Measurements from ENCODE around the gene LSM14A. TPM values are rescaled to one million over a fixed set of nuclear protein-coding genes. Genes with fewer than 3 reads are reported as not detected.

LSM14A gene
- total and polyA plus RNA-seq, 9 of the 15 experiments (the other 6 are each of a cell fraction or from before 2014, with no cell fraction given), result 19.5 to 150 (median 95.1) TPM

GRCh38 chr19:34254046-34254697 is 81.9 kb downstream of the LSM14A start, which contains the start of gene GARRE1 (continued):
- peak; percentile 77 for TF ChIP-seq ZBTB40 (IDR thresholded peaks at IDR 0.05)
- no peak for TF ChIP-seq ZBTB40 (CRISPR knock-in tag; IDR thresholded peaks at IDR 0.05)
- TF ChIP-seq THAP7 (CRISPR knock-in tag; IDR thresholded peaks at IDR 0.05), result no peak
- TF ChIP-seq NR4A1 (CRISPR knock-in tag; IDR thresholded peaks at IDR 0.05), result no peak
- TF ChIP-seq NR4A1 (tag; IDR thresholded peaks at IDR 0.05), result no peak
- TF ChIP-seq ELK1 (CRISPR knock-in tag; IDR thresholded peaks at IDR 0.05), result no peak
- peak; percentile 93 for TF ChIP-seq POLR2G (IDR thresholded peaks at IDR 0.05; ENCODE audit: low read depth, low read length)
- TF ChIP-seq GATA2 (CRISPR knock-in tag; IDR thresholded peaks at IDR 0.05), result no peak
- no peak for TF ChIP-seq ZC3H8 (IDR thresholded peaks at IDR 0.05)
- peak; percentile 16; the same call in 1 of the 2 replicates for TF ChIP-seq ZBTB9 (CRISPR knock-in tag; IDR thresholded peaks at IDR 0.05)
- TF ChIP-seq ZFX (CRISPR knock-in tag; IDR thresholded peaks at IDR 0.05), result peak; percentile 41; the same call in 1 of the 2 replicates
- no peak for TF ChIP-seq PHF21A (IDR thresholded peaks at IDR 0.05; ENCODE audit: borderline replicate concordance, low read depth)
- no peak for TF ChIP-seq HIVEP1 (CRISPR knock-in tag; IDR thresholded peaks at IDR 0.05)
- peak in 1 of 2 experiments; percentile 49; a peak in 1 of 4 replicates for TF ChIP-seq NONO (IDR thresholded peaks at IDR 0.05; ENCODE audit: low read depth in 2 of 2, low read length in 1 of 2)
- peak; percentile 60 for TF ChIP-seq ETV1 (tag; conservative IDR thresholded peaks at IDR 0.05; ENCODE audit: low read depth)
- TF ChIP-seq DPF2 (IDR thresholded peaks at IDR 0.05), result 0 out of 2 replicates have a peak, but pooled peaks have one; percentile 20
- TF ChIP-seq GABPA (tag; conservative IDR thresholded peaks at IDR 0.05; ENCODE audit: low read depth), result peak; percentile 94

All from K562 (cell line).